Measurements from ENCODE around the gene THAP8.
"Not testable (repeated sequence)": the region's sequence is repeated elsewhere in the genome, so short reads cannot be mapped to it uniquely, and the experiment has no call there.

Gene THAP8

GRCh38 chr19:36068810-36069499 is 14.9 kb upstream of the THAP8 start:
- DNase-seq (ENCODE audit: low read depth in 2 of 2), result not testable (repeated sequence)

GRCh38 chr19:36067681-36068080 is 13.6 kb upstream of the THAP8 start:
- DNase-seq (ENCODE audit: low read depth in 2 of 2), result no peak

- DNase-seq (ENCODE audit: low read depth in 2 of 2), result no peak
Observed at GRCh38 chr19:36064826-36065225, 10.7 kb upstream of the THAP8 start.

- no peak for DNase-seq (ENCODE audit: low read depth in 2 of 2)
Observed at GRCh38 chr19:36061367-36061766, 7.3 kb upstream of the THAP8 start.

- peak in 1 of 2 experiments; percentile 13 for DNase-seq (ENCODE audit: low read depth in 2 of 2)
Observed at GRCh38 chr19:36060430-36060829, 6.3 kb upstream of the THAP8 start.

- DNase-seq (ENCODE audit: low read depth in 2 of 2), result no peak
Observed at GRCh38 chr19:36059180-36059910, 5.3 kb upstream of the THAP8 start.

- DNase-seq (ENCODE audit: low read depth in 2 of 2), result no peak
Observed at GRCh38 chr19:36058481-36059179, 4.5 kb upstream of the THAP8 start.

- no peak for DNase-seq (ENCODE audit: low read depth in 2 of 2)
Observed at GRCh38 chr19:36054733-36055686, 925 bp upstream of the THAP8 start, which contains the start of gene WDR62. WDR62 (plus strand) TSS chr19:36054897; CDS start chr19:36054972, 75 bp downstream.

- DNase-seq (ENCODE audit: low read depth in 2 of 2), result no peak
Observed at GRCh38 chr19:36051637-36052036, 2.4 kb downstream of the THAP8 start.

GRCh38 chr19:36051236-36051635 is 2.8 kb downstream of the THAP8 start:
- DNase-seq (ENCODE audit: low read depth in 2 of 2), result no peak

- no peak for DNase-seq (ENCODE audit: low read depth in 2 of 2)
Observed at GRCh38 chr19:36049080-36049698, 4.9 kb downstream of the THAP8 start.

GRCh38 chr19:36047835-36048234 is 6.2 kb downstream of the THAP8 start:
- no peak for DNase-seq (ENCODE audit: low read depth in 2 of 2)

- DNase-seq (ENCODE audit: low read depth in 2 of 2), result no peak
Observed at GRCh38 chr19:36046443-36047050, 7.5 kb downstream of the THAP8 start.

GRCh38 chr19:36043952-36044351 is 10.1 kb downstream of the THAP8 start:
- no peak for DNase-seq (ENCODE audit: low read depth in 2 of 2)

GRCh38 chr19:36041831-36042230 is 12.3 kb downstream of the THAP8 start:
- DNase-seq (ENCODE audit: low read depth in 2 of 2), result peak; percentile 87 to 88

GRCh38 chr19:36041092-36041491 is 13.0 kb downstream of the THAP8 start:
- not testable (repeated sequence) for DNase-seq (ENCODE audit: low read depth in 2 of 2)

- no peak for DNase-seq (ENCODE audit: low read depth in 2 of 2)
Observed at GRCh38 chr19:36040495-36040894, 13.6 kb downstream of the THAP8 start.

- peak; percentile 57 to 58 for DNase-seq (ENCODE audit: low read depth in 2 of 2)
Observed at GRCh38 chr19:36032251-36033104, 21.6 kb downstream of the THAP8 start, which contains the start of gene CLIP3. CLIP3 (minus strand) TSS chr19:36032873; CDS start chr19:36032357, 516 bp downstream.

- no peak for DNase-seq (ENCODE audit: low read depth in 2 of 2)
Observed at GRCh38 chr19:36031308-36031707, 22.8 kb downstream of the THAP8 start.

Measured in fibroblast of skin of left quadriceps (primary cell).